ENCODE measurements around the gene MARCHF10. TPM values are rescaled to one million over a fixed set of nuclear protein-coding genes. Genes with fewer than 3 reads are reported as not detected.

MARCHF10 gene
- total RNA-seq, 2 experiments from 2014 or later = not detected

DNA sequence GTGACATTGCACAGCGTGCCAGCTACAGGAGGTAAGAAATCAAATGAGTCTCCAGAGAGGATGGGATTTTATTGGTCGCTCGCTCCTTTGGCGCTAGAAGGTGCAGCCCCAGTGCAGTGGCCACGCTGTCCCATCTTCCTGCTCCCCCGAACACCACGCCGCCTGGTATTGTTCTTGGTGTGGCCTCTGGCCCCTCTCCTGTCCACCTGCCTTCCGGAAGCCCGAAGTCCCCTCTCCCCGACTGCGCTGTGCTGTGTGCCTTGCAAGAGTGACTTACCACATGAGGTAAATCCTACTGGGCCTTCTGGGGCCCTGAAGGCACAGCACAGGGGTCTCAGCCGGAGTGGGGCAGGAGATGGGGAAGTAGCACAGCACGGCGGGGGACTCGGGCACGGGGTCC lies 58.2 kb downstream of the MARCHF10 start:
- H3K36me3 Mint-ChIP-seq (ENCODE audit: low read depth) = no peaks in the 10 kb centered on the region
- no peaks in the 10 kb centered on the region for H3K36me3 ChIP-seq (ENCODE audit: insufficient read depth, low read length)
- H3K27ac ChIP-seq (ENCODE audit: low read depth in 1 of 2, low read length in 2 of 2) = no peak overlapping the region
- ChIA-PET CTCF (no interaction called here), POLR2A (no interaction called here)
- intact Hi-C loops (cut with DNase I, micrococcal nuclease) = no loop called here
- no peak overlapping the region for H3K4me3 Mint-ChIP-seq
- H3K4me1 ChIP-seq (ENCODE audit: insufficient read depth, low read length) = no peaks in the 10 kb centered on the region
- no peak overlapping the region for H3K27ac Mint-ChIP-seq
- H3K9me3 Mint-ChIP-seq = no peaks in the 10 kb centered on the region
- DNase-seq = no peak
- TF ChIP-seq, protein P1, sequence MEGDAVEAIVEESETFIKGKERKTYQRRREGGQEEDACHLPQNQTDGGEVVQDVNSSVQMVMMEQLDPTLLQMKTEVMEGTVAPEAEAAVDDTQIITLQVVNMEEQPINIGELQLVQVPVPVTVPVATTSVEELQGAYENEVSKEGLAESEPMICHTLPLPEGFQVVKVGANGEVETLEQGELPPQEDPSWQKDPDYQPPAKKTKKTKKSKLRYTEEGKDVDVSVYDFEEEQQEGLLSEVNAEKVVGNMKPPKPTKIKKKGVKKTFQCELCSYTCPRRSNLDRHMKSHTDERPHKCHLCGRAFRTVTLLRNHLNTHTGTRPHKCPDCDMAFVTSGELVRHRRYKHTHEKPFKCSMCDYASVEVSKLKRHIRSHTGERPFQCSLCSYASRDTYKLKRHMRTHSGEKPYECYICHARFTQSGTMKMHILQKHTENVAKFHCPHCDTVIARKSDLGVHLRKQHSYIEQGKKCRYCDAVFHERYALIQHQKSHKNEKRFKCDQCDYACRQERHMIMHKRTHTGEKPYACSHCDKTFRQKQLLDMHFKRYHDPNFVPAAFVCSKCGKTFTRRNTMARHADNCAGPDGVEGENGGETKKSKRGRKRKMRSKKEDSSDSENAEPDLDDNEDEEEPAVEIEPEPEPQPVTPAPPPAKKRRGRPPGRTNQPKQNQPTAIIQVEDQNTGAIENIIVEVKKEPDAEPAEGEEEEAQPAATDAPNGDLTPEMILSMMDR (IDR thresholded peaks at IDR 0.05) = no peak
- H3K27me3 ChIP-seq (ENCODE audit: control insufficient read depth in 1 of 2, insufficient read depth in 2 of 2, low read length in 2 of 2) = no peaks in the 10 kb centered on the region
- H3K9me3 ChIP-seq (ENCODE audit: control insufficient read depth in 1 of 2, insufficient read depth in 1 of 2, low read length in 2 of 2) = no peaks in the 10 kb centered on the region
- H3K4me1 Mint-ChIP-seq (ENCODE audit: low read depth) = no peaks in the 10 kb centered on the region
- no peak overlapping the region for H3K4me3 ChIP-seq (ENCODE audit: low read length)
- ATAC-seq (ENCODE audit: poor library complexity) = no peak
- H3K27me3 Mint-ChIP-seq = no peaks in the 10 kb centered on the region

DNA sequence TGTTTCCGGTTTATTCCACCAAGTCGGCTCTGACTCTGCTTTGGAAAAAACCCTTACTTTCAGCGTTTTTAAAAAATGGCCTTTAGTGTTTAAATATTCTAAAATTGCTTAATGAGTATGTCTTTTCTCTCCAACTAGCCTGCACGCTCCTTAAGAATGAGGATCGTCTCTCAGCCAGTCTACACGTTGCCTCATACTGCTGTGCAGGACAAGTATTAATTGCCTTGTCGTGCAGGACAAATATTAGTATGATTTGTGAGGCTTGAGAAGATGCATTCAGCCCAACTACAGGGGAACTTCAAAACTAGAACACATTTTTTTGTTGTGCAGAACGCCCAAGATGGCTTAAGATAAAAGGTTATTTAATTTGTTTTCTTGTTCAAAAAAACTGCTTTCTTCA lies 61.2 kb downstream of the MARCHF10 start:
- Mint-ChIP-seq H3K36me3 (ENCODE audit: low read depth) (no peaks in the 10 kb centered on the region), H3K9me3 (no peaks in the 10 kb centered on the region), H3K27me3 (peaks cover 4% of the 10 kb centered on the region), H3K4me3 (no peak overlapping the region), H3K27ac (no peak overlapping the region), H3K4me1 (ENCODE audit: low read depth) (no peaks in the 10 kb centered on the region)
- ChIA-PET POLR2A (no interaction called here), CTCF (no interaction called here)
- DNase-seq = no peak
- Histone ChIP-seq H3K36me3 (ENCODE audit: insufficient read depth, low read length) (no peaks in the 10 kb centered on the region), H3K9me3 (ENCODE audit: control insufficient read depth in 1 of 2, insufficient read depth in 1 of 2, low read length in 2 of 2) (no peaks in the 10 kb centered on the region), H3K27me3 (ENCODE audit: control insufficient read depth in 1 of 2, insufficient read depth in 2 of 2, low read length in 2 of 2) (peaks cover 0 to 2% of the 10 kb centered on the region in 2 experiments), H3K27ac (ENCODE audit: low read depth in 1 of 2, low read length in 2 of 2) (no peak overlapping the region), H3K4me3 (ENCODE audit: low read length) (no peak overlapping the region), H3K4me1 (ENCODE audit: insufficient read depth, low read length) (no peaks in the 10 kb centered on the region)
- no peak for ATAC-seq (ENCODE audit: poor library complexity)
- intact Hi-C loops (cut with DNase I, micrococcal nuclease) = no loop called here
- TF ChIP-seq, protein P1 (IDR thresholded peaks at IDR 0.05) = no peak

DNA sequence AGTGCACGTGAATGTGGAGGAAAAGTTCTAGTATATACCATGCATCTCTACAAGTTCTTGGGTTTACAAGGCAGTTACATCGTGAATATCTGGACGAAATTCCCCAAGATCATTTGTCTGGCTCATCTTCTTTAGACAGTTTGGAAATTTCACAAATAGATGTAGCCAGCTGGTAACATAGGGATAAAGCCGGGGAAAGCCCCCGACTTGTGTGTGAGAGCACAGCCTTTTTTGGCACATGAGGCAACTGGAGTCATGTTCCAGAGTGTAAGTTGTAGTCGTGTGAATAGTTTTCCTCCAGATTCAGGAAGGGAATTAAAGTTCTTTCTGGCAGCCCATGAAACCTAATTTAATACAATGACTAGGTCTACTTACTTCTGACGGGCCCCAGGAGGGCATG lies 62.3 kb downstream of the MARCHF10 start:
- H3K27ac ChIP-seq (ENCODE audit: low read depth in 1 of 2, low read length in 2 of 2) = no peak overlapping the region
- intact Hi-C loops (cut with DNase I, micrococcal nuclease) = no loop called here
- H3K4me3 ChIP-seq (ENCODE audit: low read length) = no peak overlapping the region
- peaks cover 4% of the 10 kb centered on the region for H3K27me3 Mint-ChIP-seq
- no peak overlapping the region for H3K27ac Mint-ChIP-seq
- ATAC-seq (ENCODE audit: poor library complexity) (no peak), DNase-seq (no peak)
- no peaks in the 10 kb centered on the region for H3K36me3 Mint-ChIP-seq (ENCODE audit: low read depth)
- H3K9me3 Mint-ChIP-seq = no peaks in the 10 kb centered on the region
- no peak overlapping the region for H3K4me3 Mint-ChIP-seq
- ChIA-PET POLR2A (no interaction called here), CTCF (no interaction called here)
- no peaks in the 10 kb centered on the region for H3K36me3 ChIP-seq (ENCODE audit: insufficient read depth, low read length)
- TF ChIP-seq, protein P1 (IDR thresholded peaks at IDR 0.05) = no peak
- no peaks in the 10 kb centered on the region for H3K4me1 ChIP-seq (ENCODE audit: insufficient read depth, low read length)
- no peaks in the 10 kb centered on the region for H3K9me3 ChIP-seq (ENCODE audit: control insufficient read depth in 1 of 2, insufficient read depth in 1 of 2, low read length in 2 of 2)
- H3K27me3 ChIP-seq (ENCODE audit: control insufficient read depth in 1 of 2, insufficient read depth in 2 of 2, low read length in 2 of 2) = peaks cover 0 to 2% of the 10 kb centered on the region in 2 experiments
- no peaks in the 10 kb centered on the region for H3K4me1 Mint-ChIP-seq (ENCODE audit: low read depth)
